Large intestine (tissue), 3 donors: ENCODE results near the gene SEMA4D. TPM values are rescaled to one million over a fixed set of nuclear protein-coding genes. Genes with fewer than 3 reads are reported as not detected.
A peak's percentile ranks its signal among the peaks of the same experiment; 100 is the strongest.

Experiments used
- DNase-seq, 2 donors: peaks; one replicate each; pipeline versions ENCODE4 v3.0.0 to v3.0.0-alpha.2; 2013
- H3K27ac ChIP-seq: one replicate; pipeline ENCODE4 v1.5.1; 2013; ENCODE audit warnings: low read length
- H3K27me3 ChIP-seq: 2 replicates; pipeline ENCODE4 v1.6.1; 2013; ENCODE audit warnings: low read length; ENCODE audit not compliant: control insufficient read depth, insufficient read depth
- H3K36me3 ChIP-seq: 2 replicates; pipeline ENCODE4 v1.6.1; 2013; ENCODE audit warnings: low read length; ENCODE audit not compliant: control insufficient read depth, insufficient read depth
- H3K4me1 ChIP-seq: one replicate; pipeline ENCODE4 v1.6.1; 2013; ENCODE audit warnings: low read length; ENCODE audit not compliant: control insufficient read depth, insufficient read depth
- H3K4me3 ChIP-seq: one replicate; pipeline ENCODE4 v1.5.1; 2013; ENCODE audit warnings: low read length
- H3K9me3 ChIP-seq: one replicate; pipeline ENCODE4 v1.6.1; 2013; ENCODE audit warnings: mild to moderate bottlenecking, low read depth, low read length, moderate library complexity; ENCODE audit not compliant: control insufficient read depth
- WGBS: methylation state at CpG from one replicate; pipeline ENCODE4 v1.1.5; 2013; ENCODE audit warnings: low lambda C conversion rate; ENCODE audit not compliant: insufficient coverage; 5-methylcytosine and 5-hydroxymethylcytosine counted together
- polyA plus RNA-seq: library from polyadenylated mRNA; unstranded; fragments of 120-200 nt; gene quantifications from one replicate; pipeline ENCODE4 v1.2.1, GENCODE V29; 2013

Gene SEMA4D
- polyA plus RNA-seq, 1 donor = 32.8 TPM

- WGBS = no CpG with 5 or more reads among the region's 4 CpGs
- peaks cover 6% of the 10 kb centered on the region for H3K36me3 ChIP-seq
- no peak for DNase-seq
- no peak overlapping the region for H3K4me3 ChIP-seq
- H3K9me3 ChIP-seq = peaks cover 4% of the 10 kb centered on the region
- H3K27ac ChIP-seq = no peak overlapping the region
- no peaks in the 10 kb centered on the region for H3K4me1 ChIP-seq
- no peaks in the 10 kb centered on the region for H3K27me3 ChIP-seq
These were observed 85.0 kb downstream of the SEMA4D start for GRCh38 chr9:89412951-89413350.

DNA sequence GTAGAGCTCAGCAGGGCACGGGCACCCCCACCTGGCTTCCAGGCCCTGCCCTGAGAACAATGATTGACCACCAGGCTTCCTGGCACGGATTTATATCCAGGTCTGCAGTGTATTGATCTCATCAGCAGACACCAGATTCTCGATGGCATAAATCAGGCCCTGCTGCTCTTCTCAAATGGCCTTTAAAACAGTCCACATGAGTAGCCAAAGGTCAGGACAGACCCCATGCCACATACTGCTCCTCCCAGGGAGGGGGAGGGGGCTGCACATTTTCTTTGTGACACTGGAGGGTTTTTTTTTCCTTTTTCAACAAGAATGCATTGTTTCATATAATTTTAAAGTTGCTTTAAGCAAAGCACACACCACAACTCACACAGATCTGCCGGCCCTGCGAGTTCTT, 85.4 kb downstream of the SEMA4D start:
- no CpG with 5 or more reads among the region's 5 CpGs for WGBS
- H3K27me3 ChIP-seq = no peaks in the 10 kb centered on the region

GRCh38 chr9:89411759-89412158, 86.2 kb downstream of the SEMA4D start:
- Histone ChIP-seq H3K27ac (no peak overlapping the region), H3K27me3 (no peaks in the 10 kb centered on the region), H3K4me3 (no peak overlapping the region), H3K36me3 (peaks cover 4% of the 10 kb centered on the region), H3K9me3 (no peaks in the 10 kb centered on the region), H3K4me1 (no peaks in the 10 kb centered on the region)
- no peak for DNase-seq
- WGBS = no CpG with 5 or more reads among the region's 6 CpGs

More for the DNA sequence above, 85.4 kb downstream of the SEMA4D start:
- no peak overlapping the region for H3K27ac ChIP-seq
- H3K4me1 ChIP-seq = no peaks in the 10 kb centered on the region
- H3K9me3 ChIP-seq = peaks cover 1% of the 10 kb centered on the region
- H3K36me3 ChIP-seq = peaks cover 5% of the 10 kb centered on the region
- H3K4me3 ChIP-seq = no peak overlapping the region
- DNase-seq = no peak

DNA sequence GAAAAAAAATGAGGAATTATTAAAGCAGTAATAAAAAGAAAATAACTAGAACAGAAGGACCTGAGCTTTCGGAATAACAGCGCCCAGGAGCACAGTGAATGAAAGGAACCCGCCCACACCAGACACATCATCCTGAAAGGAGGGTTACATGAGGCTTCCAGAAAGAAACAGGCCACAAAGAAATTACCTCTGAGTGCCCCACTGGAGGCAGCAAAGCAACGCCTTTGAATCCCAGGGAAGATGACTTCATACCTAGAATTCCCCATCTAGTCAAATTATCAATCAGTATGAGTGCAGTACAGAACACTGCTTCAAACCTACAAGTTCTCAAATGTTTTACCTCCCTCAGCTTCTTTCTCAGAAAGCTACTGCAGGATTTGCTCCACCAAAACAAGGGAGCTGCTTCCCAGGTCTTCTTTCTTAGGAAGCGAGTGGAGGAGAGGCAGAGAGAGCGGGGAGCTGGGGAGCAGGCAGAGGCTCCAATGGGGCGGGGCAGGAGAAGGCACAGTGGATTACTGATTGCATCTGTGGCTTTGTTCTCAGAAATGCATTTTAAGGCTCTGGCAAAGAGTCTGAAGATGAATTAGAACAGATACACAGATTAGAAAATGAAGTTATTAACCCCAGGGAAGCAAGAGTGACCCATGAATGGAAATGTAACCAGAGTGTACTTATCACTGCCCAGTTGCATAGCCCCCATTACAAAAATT, 87.1 kb downstream of the SEMA4D start:
- 100% methylated on average over 2 of the region's 7 CpGs for WGBS
- H3K27me3 ChIP-seq = no peaks in the 10 kb centered on the region
- H3K27ac ChIP-seq = no peak overlapping the region
- H3K36me3 ChIP-seq = peaks cover 4% of the 10 kb centered on the region
- no peak overlapping the region for H3K4me3 ChIP-seq
- H3K4me1 ChIP-seq = no peaks in the 10 kb centered on the region
- DNase-seq = no peak
- H3K9me3 ChIP-seq = no peaks in the 10 kb centered on the region

- H3K9me3 ChIP-seq = no peaks in the 10 kb centered on the region
- no peak for DNase-seq
- H3K4me3 ChIP-seq = no peak overlapping the region
- no peak overlapping the region for H3K27ac ChIP-seq
- no peaks in the 10 kb centered on the region for H3K4me1 ChIP-seq
- no peaks in the 10 kb centered on the region for H3K27me3 ChIP-seq
- H3K36me3 ChIP-seq = peaks cover 6% of the 10 kb centered on the region
- no CpG with 5 or more reads among the region's 8 CpGs for WGBS
These were observed 87.9 kb downstream of the SEMA4D start for GRCh38 chr9:89410022-89410421.

DNA sequence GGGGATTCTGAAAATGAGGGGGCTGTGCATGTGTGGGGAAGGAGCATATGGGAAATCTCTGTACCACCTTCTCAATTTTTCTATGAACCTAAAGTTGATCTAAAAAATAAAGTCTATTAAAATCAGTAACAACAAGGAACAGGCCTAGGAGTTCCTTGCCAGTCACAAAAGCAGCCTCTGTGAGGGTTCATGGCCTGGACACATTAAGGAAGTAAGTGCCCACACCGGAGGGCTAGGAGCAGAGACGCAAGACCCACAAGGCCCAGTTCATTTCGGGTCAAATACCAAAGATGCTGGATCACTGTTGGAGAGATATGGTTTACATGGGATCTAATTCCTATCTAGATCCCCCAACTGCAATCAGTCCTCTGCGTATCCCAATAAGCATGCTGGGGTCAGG, 88.4 kb downstream of the SEMA4D start:
- H3K9me3 ChIP-seq = no peaks in the 10 kb centered on the region
- H3K27ac ChIP-seq = no peak overlapping the region
- DNase-seq = no peak
- H3K4me3 ChIP-seq = no peak overlapping the region
- H3K27me3 ChIP-seq = no peaks in the 10 kb centered on the region
- WGBS = no CpG with 5 or more reads among the region's 4 CpGs
- no peaks in the 10 kb centered on the region for H3K4me1 ChIP-seq
- H3K36me3 ChIP-seq = peaks cover 5% of the 10 kb centered on the region

GRCh38 chr9:89408628-89409101, 89.2 kb downstream of the SEMA4D start:
- Histone ChIP-seq H3K9me3 (no peaks in the 10 kb centered on the region), H3K4me3 (no peak overlapping the region), H3K27ac (no peak overlapping the region), H3K4me1 (no peaks in the 10 kb centered on the region), H3K27me3 (no peaks in the 10 kb centered on the region), H3K36me3 (peaks cover 11% of the 10 kb centered on the region)
- DNase-seq = no peak
- WGBS = 40% methylated on average over 1 of the region's 12 CpGs

DNA sequence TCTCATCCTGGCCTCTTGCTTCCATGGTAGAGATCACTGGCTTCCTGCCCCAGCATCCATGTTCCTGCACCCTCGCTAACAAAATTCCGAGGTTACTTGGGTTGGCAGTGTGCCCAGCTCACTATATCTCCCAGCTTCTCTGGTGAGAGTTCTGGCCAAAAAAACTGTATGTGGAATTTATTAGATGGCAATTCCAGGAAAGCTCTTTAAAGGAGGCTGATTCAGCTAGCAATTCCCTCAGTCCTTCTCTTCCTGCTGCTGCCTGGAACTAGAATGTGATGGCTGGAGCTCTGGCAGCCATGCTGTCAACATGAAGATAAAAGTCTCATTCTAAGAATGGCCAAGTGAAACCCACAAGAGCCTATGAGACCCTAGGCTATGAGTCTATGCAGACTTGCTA, 90.8 kb downstream of the SEMA4D start:
- Histone ChIP-seq H3K27me3 (no peaks in the 10 kb centered on the region), H3K27ac (no peak overlapping the region), H3K36me3 (peaks cover 20% of the 10 kb centered on the region), H3K4me1 (no peaks in the 10 kb centered on the region), H3K9me3 (no peaks in the 10 kb centered on the region), H3K4me3 (no peak overlapping the region)
- WGBS = no CpG with 5 or more reads among the region's 2 CpGs
- no peak for DNase-seq

- H3K4me3 ChIP-seq = no peak overlapping the region
- peak in 1 of 2 donors; percentile 27 for DNase-seq
These were observed 92.1 kb downstream of the SEMA4D start for GRCh38 chr9:89405826-89406225.

DNA sequence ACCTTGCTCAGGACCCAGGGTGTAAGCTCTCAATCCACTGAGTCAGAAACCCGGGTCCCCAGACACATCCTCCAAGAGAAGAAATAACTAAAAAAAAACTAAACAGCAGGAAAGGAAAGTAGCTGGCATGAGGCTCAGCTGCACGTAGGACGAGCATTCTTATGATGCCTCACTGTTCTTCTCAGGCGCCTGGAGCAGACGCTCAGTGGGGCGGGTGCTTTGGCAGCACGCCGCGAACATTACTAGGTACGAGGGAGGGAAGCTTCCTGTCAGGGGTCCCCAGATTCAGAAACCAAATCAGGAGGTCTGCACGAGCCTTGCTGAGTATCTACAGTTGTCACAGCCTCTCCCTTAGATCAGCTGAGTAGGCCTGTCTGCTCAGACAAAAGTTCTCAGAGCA, 93.8 kb downstream of the SEMA4D start:
- no peaks in the 10 kb centered on the region for H3K4me1 ChIP-seq
- no peaks in the 10 kb centered on the region for H3K9me3 ChIP-seq
- no peak overlapping the region for H3K4me3 ChIP-seq
- H3K27me3 ChIP-seq = no peaks in the 10 kb centered on the region
- no peak for DNase-seq
- H3K27ac ChIP-seq = no peak overlapping the region
- peaks cover 34% of the 10 kb centered on the region for H3K36me3 ChIP-seq
- 100% methylated on average over 2 of the region's 11 CpGs for WGBS

More at GRCh38 chr9:89405826-89406225, 92.1 kb downstream of the SEMA4D start:
- Histone ChIP-seq H3K4me1 (no peaks in the 10 kb centered on the region), H3K9me3 (no peaks in the 10 kb centered on the region), H3K36me3 (peaks cover 28% of the 10 kb centered on the region), H3K27me3 (no peaks in the 10 kb centered on the region), H3K27ac (no peak overlapping the region)
- WGBS = no CpG with 5 or more reads among the region's 11 CpGs
